ENCODE data around the gene ARAP1. TPM values are rescaled to one million over a fixed set of nuclear protein-coding genes. Genes with fewer than 3 reads are reported as not detected.

The ARAP1 gene
- total RNA-seq, 1 donor from 2014 or later: 80.6 TPM

DNA sequence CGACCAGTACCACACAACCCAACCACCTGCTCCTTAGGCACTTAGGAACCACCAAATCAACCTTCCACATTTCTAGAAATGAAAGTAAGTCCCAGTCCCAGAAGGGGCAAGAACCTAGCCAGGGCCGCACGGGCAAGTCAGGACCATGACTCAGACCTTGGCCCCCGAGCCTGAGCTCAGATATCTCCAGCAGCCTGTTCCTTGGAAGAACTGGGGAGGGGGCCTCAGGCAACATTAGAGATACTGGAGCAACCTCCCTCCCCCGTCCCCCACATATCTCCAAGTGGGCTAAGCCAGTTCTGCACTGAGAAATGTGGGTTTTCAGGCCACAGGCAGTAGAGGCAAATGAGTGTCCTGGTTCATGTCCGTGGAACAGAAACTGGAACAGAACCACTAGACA is 7.7 kb downstream of the ARAP1 start:
- no peak for DNase-seq (ENCODE audit: low spot score)

- no peak for DNase-seq (ENCODE audit: low spot score)
Observed at GRCh38 chr11:72743321-72744221, 8.6 kb downstream of the ARAP1 start.

DNA sequence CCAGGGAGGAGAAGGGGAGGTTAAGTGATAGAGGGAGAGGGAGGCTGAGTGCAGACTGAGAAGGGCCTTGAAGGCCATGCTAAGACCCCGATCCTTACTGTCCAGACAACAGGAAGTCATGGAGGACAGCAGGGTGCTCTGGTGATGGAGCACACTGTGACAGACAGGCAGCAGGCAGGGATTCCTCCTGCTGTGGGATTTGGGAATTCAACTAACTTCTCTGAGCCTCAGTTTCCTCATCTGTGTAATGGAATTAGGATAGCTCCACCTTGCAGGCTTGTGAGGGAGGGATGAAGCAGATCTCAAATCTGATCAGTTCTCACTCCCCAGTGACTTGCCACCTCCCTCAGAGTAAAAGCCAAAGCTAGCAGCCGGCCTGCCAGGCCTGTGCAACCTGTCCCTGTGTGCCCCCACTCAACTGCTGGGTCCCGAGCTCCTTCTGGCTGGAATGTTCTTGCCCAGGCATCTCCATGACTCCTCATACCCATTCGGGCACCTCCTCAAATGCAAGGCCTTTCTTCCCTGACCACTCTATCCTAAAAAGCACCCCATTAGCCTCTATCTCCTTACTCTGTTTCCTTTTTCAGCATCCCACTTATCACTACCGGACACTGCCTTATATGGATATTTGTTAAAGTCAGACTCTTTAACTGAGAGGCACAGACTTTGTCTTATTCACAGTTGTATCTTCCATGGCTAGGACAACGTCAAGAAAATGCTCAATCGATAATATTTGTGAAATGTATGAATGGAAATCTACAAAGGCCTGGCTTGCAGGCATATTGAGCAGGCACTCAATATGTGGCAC is 9.5 kb downstream of the ARAP1 start:
- DNase-seq (ENCODE audit: low spot score): no peak

GRCh38 chr11:72741849-72742512 is 10.2 kb downstream of the ARAP1 start:
- DNase-seq (ENCODE audit: low spot score): no peak

DNA sequence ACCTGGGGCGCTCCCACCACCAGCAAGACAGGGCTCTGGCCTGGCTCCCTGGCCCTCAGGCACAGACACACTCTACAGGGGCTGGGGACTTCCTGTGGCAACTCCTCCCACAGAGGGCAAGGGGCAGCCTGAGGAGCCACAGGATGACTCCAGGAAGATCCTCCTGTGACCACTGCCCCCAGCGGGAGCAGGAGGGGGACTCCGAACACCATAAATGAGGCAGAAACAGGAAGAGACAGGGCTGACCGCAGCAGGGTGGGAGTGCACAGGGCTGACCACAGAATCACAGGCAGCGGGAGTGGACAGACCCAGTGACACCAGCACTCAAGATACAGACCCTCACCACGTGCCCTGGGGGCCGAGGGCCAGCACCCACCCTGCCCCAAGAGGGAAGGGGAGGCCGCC is 10.8 kb downstream of the ARAP1 start:
- no peak for DNase-seq (ENCODE audit: low spot score)

- DNase-seq (ENCODE audit: low spot score): no peak
Observed at GRCh38 chr11:72740562-72741428, 11.4 kb downstream of the ARAP1 start.

GRCh38 chr11:72740060-72740424 is 12.2 kb downstream of the ARAP1 start:
- DNase-seq (ENCODE audit: low spot score): no peak

DNA sequence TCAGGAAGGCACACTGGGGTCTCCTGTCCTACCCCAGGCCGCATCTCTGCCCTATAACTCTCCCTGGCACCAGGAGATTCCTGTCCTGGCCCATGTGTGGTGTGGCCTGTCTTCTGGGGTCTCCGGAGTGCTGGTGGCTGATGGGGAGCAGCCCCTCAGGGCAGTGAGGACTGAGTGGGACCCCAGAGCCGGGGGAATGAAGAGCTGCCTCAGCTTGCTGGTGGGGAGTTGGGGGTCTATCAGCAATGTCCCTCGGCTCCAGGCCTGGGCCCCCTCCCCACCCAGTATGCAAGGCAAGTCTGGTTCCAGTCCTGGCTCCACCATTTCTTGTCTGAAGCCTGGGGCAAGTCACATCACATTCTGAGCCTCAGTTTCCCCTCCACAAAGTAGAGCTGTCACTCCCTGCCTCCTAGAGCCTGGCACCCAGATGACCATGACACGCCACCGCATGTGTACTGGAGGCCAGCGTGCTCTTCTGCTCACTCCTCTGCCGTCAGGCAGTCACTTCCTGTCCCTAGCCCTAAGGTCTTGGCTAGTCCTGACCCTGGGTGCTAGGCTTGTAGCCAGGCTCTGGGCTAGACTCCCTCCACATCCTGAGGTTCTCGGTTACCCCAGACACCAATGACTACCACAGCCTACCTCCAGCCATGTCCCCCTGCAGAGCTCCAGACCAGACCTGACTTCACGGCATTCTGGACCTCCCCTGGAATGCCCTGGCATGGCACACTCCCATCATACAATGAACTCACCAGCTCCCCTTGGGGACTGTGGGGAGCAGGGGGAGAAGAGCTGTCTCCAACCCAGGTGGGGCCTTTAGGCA is 12.8 kb downstream of the ARAP1 start:
- no peak for DNase-seq (ENCODE audit: low spot score)

DNA sequence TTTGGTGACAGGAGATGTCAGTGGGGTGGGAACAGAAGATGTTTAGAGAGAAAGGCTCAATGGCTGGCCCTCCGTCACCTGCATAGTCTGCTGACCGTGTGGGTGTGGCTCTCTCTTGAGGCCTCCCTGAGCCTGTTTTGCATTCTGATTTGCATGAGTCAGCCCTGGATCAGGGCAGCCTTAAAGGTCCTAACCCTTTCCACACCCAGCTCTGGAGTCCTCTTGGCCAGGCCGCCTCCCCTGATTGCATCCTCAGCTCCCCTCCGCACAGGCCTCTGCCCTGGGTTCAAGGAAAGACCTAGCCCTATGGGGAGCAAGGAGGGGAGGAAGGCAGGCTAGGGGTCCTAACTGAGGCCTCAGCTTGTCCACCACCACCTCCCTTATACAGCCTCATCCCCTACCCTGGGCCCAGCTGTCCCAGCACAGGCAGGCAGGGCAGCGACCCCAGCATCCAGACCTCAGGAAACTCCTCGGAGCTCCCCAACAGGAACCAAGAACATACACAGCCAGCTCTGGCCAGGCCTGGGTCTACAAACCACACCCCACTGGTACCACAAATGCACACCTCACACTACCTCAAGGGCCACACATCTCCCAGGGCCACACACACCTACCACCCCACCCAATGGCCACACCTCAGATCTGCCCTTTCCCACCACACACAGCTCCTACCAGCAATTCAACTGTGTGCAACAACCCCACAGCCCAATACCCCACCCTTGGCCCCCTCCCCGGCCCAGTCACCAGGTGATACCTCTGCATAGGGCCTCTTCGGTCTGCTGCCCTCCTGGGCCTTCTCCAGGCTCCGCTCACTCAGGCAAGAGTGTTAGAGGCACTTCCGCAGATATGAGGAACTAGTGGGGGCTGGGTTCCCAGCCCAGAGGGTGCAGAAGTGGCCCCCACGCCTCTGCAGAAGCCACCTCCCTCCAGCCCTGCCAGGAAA is 13.7 kb downstream of the ARAP1 start:
- DNase-seq (ENCODE audit: low spot score): no peak

GRCh38 chr11:72737336-72737735 is 14.9 kb downstream of the ARAP1 start:
- no peak for DNase-seq (ENCODE audit: low spot score)

GRCh38 chr11:72736452-72737069 is 15.6 kb downstream of the ARAP1 start:
- DNase-seq (ENCODE audit: low spot score): no peak

GRCh38 chr11:72735495-72736027 is 16.6 kb downstream of the ARAP1 start:
- no peak for DNase-seq (ENCODE audit: low spot score)

- no peak for DNase-seq (ENCODE audit: low spot score)
Observed at GRCh38 chr11:72732329-72732728, 19.9 kb downstream of the ARAP1 start.

- no peak for DNase-seq (ENCODE audit: low spot score)
Observed at GRCh38 chr11:72730737-72731136, 21.5 kb downstream of the ARAP1 start.

DNA sequence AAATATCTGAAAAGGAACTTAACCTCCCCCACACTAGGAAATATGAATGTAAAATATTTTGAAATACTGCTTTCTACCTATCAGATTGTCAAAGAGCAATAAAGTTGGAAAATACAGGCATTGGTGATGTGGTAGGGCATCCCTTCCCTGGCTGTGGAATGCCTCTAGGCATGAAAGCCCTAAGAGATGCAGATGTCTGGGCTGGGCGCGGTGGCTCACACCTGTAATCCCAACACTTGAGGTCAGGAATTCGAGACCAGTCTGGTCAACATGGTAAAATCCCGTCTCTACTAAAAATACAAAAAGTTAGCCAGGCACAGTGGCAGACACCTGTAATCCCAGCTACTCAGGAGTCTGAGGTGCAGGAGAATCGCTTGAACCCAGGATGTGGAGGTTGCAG is 22.0 kb downstream of the ARAP1 start:
- no peak for DNase-seq (ENCODE audit: low spot score)

DNA sequence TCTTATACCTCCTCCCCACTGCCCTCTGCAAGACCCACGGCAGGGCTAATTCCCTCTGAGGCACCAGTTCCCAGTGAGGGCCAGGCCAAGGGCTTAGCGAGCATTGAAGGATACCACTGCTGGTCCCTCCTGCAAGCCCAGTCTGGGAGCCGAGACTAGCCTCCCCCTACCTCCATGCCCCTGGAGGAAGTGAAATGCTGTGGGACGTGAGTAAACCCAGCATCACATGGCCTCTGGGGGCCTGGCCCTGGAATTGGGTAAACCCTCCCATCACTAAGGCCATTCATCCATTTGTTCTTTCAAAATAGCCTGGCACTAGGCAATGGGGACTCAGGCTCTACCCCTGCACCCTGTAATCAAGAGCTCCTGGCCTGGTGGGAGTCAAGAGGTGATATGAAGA is 24.7 kb downstream of the ARAP1 start:
- DNase-seq (ENCODE audit: low spot score): no peak

DNA sequence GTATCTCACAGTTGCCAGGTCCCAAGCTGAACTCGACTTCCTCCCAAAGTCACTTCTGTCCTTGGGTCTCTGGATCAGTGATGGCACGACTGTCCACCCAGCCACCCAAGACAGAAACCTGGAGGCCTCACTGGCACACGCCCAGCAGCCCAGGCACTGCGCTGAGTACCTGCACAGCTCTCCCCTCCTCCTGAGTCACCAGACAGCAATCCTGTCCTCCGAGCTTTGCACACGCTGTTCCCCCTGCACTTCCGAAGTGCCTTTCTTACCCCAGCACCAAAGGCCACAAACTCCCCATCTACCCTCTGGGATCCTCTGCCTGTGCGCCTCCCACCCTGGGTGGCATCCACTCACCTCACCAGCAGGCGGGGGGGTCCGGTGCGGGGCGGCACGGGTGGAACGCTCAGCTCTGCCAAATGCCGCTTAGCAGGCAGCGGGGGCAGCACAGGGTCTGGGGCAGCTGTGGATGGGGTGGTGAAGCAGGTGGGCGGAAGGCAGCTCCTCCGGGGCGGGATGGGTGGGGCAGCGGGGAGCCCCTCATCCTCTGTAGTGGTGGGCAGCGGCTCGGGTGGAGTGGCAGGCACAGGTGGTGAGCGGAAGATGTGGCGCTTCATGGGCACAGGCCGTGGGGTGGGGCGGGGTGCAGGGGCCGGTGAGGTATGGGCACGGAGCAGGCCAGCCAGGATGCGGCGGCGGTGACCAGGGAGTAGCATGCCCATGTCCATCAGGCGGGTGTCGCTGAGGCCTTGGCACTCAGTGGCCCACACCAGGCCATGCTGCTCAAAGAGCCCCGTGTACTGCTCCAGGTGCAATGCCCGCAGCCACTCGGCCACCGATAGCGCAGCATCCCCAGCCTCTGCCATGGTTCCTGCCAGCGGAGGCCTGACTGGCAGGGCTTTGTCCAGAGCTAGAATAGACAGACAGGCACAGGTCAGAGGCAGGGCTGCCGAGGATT is 25.7 kb downstream of the ARAP1 start:
- DNase-seq (ENCODE audit: low spot score): no peak

All from mesenteric fat pad (tissue), 1 donor.